Panc1 (cell line): ENCODE measurements around the gene MAP2K7.

Experiments
- CTCF ChIP-seq: fragments of 450-650 bp; IDR thresholded peaks from 2 replicates; pipeline ENCODE4 v1.5.1; 2017; ENCODE audit warnings: mild to moderate bottlenecking
- POLR2AphosphoS5 ChIP-seq: IDR thresholded peaks from 2 replicates; pipeline ENCODE4 v1.6.1; 2012; ENCODE audit warnings: mild to moderate bottlenecking, low read depth, low read length, moderate library complexity
- SIN3A ChIP-seq: IDR thresholded peaks from 2 replicates; pipeline ENCODE4 v1.6.1; 2012; ENCODE audit warnings: low read depth, mild to moderate bottlenecking, low read length, moderate library complexity, borderline replicate concordance; ENCODE audit not compliant: insufficient read depth
- TCF7L2 ChIP-seq: IDR thresholded peaks from 2 replicates; pipeline ENCODE4 v1.6.1; 2011; ENCODE audit warnings: mild to moderate bottlenecking, low read depth, low read length, inconsistent platforms
- TF ChIP-seq, protein P1 (sequence below), 2 experiments: IDR thresholded peaks; 2 replicates each; pipeline ENCODE4 v1.6.1; 2011 to 2012; ENCODE audit warnings: low read depth in 2 of 2, control low read depth in 1 of 2, low read length in 1 of 2, mild to moderate bottlenecking in 1 of 2, moderate library complexity in 1 of 2; ENCODE audit not compliant: insufficient read depth in 1 of 2

DNA sequence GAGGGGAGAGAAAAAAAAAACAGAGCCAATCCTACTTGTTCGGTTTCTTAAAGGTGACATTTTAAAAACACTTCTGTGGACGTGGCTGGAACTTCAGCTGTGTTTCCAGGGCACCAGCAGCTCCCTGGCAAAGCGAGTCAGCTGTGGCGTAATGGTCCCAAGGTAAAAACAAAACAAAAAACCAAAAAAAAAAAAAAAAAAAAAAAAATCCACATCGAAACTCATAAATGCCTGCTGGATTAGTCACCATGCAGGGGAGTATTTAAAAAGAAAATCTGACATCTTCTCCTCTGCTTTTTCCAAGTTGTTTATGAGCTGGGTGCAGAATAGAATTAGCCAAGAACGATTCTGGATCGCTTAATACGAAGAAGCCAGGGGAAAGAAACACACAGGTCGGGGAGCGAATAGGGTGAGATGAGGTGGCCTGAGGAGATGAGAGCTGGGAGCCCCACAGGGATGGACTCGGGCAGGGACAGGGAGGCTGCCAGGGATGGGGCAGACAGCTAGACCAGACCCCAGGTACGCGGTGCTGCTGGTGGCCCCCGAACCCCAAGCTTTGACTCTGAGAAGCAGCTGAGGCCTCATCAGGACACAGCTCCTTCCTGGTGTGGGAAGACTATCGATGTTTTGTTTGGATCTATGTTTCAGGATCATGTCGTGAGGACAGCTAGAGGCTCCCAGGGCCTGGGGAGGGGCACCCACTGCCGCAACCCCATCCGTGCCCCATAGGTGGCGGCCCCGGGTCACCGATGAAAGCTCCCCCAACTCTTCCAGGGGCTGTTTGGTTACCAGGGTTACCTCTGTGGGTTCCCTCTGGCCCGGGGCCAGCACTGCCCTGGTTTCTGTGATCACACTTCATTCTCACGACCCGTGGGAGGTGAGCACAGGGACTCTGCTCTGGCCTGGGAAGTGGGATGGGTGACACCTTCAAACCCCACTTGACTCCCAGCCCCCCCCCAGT lies 25.3 kb downstream of the MAP2K7 start:
- TF ChIP-seq CTCF (peak; percentile 62), POLR2AphosphoS5 (peak; percentile 37; the same call in 1 of the 2 replicates), SIN3A (no peak), TCF7L2 (no peak)
- TF ChIP-seq, protein P1, sequence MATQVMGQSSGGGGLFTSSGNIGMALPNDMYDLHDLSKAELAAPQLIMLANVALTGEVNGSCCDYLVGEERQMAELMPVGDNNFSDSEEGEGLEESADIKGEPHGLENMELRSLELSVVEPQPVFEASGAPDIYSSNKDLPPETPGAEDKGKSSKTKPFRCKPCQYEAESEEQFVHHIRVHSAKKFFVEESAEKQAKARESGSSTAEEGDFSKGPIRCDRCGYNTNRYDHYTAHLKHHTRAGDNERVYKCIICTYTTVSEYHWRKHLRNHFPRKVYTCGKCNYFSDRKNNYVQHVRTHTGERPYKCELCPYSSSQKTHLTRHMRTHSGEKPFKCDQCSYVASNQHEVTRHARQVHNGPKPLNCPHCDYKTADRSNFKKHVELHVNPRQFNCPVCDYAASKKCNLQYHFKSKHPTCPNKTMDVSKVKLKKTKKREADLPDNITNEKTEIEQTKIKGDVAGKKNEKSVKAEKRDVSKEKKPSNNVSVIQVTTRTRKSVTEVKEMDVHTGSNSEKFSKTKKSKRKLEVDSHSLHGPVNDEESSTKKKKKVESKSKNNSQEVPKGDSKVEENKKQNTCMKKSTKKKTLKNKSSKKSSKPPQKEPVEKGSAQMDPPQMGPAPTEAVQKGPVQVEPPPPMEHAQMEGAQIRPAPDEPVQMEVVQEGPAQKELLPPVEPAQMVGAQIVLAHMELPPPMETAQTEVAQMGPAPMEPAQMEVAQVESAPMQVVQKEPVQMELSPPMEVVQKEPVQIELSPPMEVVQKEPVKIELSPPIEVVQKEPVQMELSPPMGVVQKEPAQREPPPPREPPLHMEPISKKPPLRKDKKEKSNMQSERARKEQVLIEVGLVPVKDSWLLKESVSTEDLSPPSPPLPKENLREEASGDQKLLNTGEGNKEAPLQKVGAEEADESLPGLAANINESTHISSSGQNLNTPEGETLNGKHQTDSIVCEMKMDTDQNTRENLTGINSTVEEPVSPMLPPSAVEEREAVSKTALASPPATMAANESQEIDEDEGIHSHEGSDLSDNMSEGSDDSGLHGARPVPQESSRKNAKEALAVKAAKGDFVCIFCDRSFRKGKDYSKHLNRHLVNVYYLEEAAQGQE (IDR thresholded peaks at IDR 0.05; ENCODE audit: insufficient read depth in 1 of 2, low read depth in 2 of 2, low read length in 1 of 2): no peak
